ENCODE results near the gene CTAG1A.
A peak's percentile ranks its signal among the peaks of the same experiment; 100 is the strongest.
"Not testable (repeated sequence)": the region's sequence is repeated elsewhere in the genome, so short reads cannot be mapped to it uniquely, and the experiment has no call there.

CTAG1A gene

DNA sequence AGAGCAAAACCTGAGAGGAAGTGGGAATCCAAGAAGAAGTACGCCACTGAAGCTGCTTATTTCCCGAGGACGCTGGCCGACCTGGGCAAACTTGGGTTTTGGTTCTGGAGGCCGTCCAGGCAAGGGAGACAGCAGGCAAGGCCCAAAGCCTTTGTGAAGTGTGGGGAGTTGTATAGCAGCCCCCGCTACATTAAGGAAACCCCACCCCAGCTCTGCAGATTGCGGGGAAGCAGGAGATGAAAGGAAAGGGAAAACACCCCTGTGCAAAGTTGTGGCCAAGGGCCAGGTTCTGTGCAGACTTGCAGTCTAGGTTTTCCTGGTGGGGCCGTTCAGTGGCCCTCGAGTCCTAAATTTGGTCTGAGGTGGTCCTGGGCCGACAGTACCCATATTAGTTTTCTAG lies 11.9 kb upstream of the CTAG1A start:
- DNase-seq (ENCODE audit: low read depth): not testable (repeated sequence)

DNA sequence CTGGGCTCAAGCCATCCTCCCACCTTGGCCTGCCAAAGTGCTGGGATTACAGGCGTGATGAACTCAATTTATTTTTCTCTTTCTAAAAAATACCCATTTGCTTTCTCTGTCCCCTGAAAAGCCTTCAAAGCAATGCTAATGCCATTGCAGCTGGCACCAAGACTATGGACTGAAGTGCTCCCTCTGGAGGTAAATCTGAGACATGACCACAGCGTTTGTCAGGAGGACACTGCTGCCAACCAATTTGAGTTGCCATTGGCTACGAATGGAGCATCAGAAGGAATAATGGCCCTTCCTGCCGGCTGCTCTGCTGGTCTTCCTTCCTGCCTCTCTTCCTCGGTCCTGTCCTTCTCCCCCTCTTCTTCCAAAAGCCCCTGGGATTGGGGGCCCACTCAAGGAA lies 9.9 kb upstream of the CTAG1A start:
- not testable (repeated sequence) for DNase-seq (ENCODE audit: low read depth)

DNA sequence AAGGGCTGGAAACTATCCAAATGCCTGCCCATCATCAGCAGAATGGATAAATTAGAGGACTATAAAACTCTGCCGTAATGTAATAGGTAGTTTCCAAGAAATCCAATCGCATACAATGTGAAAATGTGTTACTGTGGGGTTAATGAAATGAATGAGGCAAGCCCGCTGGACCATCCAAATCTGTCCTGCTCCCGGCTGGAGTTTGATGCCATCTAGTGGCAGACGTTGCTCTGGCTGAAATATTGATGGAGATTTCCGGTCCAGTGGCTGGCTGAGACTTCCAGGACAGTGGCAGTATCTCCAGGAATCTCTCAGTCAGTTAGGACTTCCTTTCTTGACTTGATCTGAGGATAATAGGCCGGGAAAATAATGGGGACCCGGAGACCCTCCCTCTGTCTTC lies 1.9 kb upstream of the CTAG1A start:
- DNase-seq (ENCODE audit: low read depth): not testable (repeated sequence)

DNA sequence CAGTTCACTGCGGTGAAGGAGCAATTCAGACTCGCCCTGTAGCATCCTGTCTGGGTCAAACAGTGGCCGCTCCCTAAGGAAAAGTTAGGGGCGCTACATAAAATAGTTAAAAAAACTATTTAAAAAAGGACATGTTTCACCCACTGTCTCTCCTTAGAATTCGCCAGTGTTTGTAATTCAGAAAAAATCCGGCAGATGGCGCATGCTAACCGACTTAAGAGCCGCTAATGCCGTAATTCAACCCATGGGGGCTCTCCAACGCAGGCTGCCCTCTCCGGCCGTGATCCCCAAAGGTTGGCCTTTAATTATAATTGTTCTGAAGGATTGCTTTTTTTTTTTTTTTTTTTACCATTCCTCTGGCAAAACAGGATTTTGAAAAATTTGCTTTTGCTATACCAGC lies 5.5 kb downstream of the CTAG1A start:
- not testable (repeated sequence) for DNase-seq (ENCODE audit: low read depth)

DNA sequence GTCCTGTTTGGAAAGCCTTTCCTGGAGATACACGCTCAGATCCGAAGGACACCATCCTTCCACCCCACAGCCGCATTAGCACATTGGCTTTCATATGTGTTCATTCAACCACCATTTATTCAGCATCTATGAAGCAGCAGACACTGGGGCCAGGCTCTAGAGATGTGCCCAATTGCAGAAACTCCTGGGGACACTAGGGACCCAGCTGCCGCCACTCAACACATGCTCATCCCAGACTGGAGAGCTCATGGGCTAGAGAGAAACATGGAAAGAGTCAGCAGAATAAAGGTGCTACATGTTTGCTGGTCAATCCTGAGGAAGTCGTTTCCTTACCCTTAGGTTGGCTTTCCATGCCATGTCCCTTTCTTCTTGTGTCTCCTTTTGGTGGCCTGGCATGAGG lies 7.6 kb downstream of the CTAG1A start:
- no peak for DNase-seq (ENCODE audit: low read depth)

DNA sequence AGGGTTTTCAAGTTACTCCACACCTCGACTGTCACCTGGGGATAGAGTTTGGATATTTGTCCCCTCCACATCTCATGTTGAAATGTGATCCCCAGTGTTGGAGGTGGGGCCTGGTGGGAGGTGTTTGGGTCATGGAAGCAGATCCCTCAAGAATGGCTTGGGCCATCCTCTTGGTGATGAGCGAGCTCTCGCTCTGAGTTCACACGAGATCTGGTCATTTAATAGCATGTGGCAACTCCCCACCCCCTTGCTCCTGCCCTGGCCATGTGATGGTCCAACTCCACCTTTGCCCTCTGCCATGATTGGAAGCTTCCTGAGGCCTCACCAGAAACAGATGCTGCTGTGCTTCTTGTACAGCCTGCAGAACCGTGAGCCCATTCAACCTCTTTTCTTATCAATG lies 8.3 kb downstream of the CTAG1A start:
- DNase-seq (ENCODE audit: low read depth): no peak

DNA sequence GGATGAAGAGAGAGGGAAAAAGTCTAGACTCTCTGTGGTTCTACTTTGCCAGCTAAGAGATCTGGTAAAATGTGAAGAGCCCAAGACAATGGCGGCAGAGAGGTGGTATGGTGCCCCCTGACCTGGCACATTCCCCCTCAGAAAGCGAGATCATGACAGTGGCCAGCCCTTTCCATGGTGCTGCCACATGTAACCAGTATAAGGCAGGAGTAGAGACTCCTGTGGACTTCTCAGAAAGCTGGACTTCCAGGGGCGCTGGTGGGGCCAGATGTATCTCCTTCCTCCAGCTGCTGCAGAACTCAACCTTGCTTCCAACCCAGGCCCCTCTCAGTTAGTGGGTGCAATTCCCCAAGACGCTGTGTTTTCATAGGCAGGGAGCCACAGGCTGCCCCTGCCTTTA lies 9.6 kb downstream of the CTAG1A start:
- DNase-seq (ENCODE audit: low read depth): no peak

DNA sequence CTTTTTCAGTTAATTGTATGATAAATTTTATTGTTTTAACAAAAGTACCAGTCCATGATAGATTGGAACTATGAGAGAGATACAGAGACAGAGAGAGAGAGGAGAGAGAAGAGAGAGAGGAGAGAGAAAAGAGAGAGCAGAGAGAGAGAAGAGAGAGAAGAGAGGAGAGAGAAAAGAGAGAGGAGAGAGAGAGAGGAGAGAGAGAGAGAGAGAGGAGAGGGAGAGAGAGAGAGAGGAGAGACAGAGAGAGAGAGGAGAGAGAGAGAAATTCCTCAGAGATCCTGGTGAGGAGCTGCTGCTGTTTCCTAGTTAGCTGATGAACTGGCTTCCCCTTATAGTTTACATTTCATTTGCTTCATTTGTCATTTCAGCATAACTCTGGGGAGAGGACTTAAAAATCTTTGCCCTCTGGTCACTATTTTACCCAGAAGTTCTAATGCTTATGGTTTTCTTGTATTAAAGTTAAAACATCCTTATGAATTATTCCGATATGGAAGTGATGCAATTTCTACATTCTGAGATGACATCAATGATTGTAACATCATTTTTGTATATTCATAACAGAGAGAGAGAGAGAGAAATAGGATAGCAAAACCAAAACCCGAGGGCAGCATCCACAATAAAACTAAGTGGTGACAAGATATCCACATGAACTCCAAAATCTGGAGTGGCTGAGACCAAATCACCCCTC lies 10.8 kb downstream of the CTAG1A start:
- peak; percentile 6 for DNase-seq (ENCODE audit: low read depth)

DNA sequence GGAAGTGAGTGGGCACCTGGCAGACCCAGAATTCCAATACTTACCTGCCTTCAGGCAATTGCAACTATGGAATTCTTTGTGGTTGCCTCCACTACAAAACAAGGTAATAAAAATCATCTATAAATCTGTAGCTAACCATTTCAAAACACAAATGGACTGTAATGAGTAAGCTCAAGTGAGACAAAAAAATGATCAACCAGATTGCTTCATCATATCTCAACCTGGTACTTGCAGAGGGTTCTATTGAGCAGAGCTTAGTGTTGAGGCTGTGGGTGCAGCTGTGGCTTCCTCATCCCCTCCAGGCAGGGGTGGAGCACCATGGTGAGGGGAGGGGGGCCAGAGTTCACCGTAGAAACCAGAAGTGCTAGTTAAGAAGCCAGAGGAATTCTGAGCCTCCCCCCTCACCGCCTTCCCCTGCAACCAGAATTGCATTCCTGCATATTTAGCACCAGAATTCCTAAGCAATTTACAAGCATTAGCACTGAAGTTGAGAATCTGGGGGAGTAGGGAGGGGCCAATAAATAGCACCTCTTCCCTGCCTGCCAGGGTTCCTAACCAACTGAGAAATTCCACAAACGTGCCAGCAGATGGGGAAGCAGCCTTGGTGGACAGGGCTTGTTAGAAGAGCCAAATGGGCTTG lies 11.5 kb downstream of the CTAG1A start:
- DNase-seq (ENCODE audit: low read depth): peak; percentile 60

DNA sequence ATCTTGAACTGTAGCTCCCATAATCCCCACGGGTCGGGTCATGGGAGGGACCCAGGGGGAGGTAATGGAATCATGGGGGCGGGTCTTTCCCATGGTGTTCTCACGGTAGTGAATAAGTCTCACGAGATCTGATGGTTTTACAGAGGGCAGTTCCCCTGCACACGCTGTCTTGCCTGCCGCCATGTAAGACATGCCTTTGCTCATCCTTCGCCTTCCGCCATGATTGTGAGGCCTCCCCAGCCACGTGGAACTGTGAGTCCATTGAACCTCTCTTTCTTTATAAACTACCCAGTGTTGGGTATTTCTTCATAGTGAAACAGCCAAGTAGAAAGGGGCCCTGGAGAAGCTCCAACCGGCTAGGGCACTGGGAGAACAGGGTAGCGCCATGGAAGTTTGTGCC lies 12.3 kb downstream of the CTAG1A start:
- DNase-seq (ENCODE audit: low read depth): no peak

DNA sequence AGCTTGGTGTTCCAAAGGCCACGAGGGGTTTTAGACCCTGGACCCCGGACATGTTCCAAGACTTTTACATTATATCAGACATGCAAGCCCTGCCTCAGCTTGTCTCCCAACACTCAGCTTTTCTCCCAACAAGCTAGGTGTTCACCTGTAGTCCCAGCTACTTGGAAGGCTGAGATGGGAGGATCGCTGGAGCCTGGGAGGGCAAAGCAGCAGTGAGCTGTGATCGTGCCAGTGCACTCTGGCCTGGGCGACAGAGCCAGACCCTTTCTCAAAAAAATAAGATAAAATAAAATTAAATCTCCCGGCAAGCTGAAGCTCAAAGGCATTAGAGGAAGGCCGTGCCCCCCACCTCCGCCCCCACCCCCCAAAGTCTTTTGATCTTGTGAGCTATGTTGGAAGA lies 13.7 kb downstream of the CTAG1A start:
- DNase-seq (ENCODE audit: low read depth): no peak

DNA sequence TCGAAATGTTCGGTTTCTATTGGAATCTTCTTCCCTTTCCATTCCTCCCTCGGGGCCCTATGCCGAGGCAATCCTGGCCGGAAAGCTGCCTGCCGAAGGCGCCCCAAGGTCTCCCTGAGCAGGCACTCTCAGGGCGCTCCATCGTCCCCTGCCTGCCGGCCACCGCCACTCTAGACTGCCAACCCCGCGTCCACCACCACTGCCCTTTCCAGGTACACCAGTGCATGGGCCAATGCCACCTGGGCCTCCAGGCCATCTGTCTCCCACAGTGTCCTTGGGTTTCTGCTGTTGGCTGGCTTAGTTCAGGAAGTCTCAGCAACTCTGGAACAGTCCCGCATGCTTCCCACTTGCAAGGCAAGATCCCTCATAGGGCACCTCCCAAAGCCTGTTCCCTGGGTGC lies 14.6 kb downstream of the CTAG1A start:
- DNase-seq (ENCODE audit: low read depth): no peak

DNA sequence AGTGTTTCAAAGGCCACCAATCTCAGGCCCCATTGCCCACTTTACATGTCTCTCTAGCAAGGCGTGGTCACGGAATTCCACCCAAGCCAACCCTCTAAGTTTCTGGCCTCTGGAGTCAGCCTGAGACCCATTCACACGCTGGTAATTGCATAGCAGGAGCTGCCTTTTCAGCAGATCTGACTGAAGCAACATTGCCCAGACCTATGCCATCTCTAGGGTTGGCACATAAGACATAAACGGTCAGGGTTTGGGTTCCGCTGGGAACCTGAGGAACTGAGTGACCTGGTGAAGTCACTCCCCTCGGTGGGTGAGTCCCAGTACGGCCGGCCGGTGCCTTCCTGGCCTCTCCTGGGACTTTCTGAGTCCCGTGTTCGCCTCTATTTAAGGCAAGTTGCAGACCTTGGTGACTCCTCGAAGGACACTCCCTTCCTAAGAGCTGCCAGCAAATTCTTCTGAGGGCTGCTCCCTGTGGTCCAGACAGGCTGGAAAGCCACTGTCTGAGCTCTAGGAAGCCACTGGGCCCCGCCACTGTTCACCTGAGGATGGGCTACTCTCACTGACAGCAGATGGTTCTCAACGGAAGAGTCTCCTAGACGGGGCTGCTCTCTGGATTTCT lies 15.9 kb downstream of the CTAG1A start:
- peak; percentile 22 for DNase-seq (ENCODE audit: low read depth)

DNA sequence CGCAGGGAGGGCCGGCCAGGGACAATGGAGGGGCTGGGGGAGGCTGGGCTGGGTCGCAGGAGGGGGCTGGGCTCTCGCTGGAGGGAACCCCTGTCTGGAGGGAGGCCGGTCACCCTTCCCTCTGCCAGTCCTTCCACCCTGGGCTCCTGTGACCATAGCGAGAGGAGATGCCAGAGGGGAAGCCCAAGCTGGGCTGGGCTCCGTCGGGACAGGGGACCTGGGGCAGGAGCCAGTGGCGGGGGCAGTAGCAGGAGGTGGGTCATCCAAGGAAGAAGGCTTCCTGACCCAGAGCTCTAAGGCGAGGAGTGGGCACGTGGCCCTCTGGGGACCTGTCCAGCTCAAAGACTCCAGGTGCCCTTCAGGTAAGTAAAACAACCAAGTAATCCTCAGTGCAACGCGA lies 17.3 kb downstream of the CTAG1A start:
- no peak for DNase-seq (ENCODE audit: low read depth)

DNA sequence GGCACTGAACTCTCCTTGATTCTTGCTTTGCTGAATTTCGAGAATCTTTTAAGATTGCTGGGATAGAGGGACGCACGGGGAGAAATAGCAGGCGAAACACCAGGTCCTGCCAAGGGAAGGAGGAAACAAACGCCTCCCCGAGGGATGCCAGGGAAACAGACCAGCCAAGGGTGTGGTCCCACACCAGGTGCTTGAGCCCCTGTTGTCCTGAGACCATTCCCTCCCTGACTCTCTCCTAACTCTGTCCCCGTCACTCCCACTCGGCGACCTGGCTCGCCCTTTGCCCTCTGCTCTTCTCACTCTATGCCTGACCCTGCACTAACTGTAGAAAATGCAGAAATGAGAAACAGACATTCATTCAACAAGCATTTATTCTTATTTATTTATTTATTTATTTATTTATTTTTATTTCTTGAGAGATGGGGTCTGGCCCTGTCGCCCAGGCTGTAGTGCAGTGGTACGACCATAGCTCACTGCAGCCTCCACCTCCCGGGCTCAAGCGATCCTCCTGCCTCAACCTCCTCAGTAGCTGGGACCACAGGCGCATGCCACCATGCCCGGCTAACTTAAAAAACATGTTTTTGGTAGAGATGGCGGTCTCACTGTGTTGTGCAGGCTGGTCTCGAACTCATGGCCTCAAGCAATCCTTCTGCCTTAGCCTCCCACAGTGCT lies 18.0 kb downstream of the CTAG1A start:
- no peak for DNase-seq (ENCODE audit: low read depth)

DNA sequence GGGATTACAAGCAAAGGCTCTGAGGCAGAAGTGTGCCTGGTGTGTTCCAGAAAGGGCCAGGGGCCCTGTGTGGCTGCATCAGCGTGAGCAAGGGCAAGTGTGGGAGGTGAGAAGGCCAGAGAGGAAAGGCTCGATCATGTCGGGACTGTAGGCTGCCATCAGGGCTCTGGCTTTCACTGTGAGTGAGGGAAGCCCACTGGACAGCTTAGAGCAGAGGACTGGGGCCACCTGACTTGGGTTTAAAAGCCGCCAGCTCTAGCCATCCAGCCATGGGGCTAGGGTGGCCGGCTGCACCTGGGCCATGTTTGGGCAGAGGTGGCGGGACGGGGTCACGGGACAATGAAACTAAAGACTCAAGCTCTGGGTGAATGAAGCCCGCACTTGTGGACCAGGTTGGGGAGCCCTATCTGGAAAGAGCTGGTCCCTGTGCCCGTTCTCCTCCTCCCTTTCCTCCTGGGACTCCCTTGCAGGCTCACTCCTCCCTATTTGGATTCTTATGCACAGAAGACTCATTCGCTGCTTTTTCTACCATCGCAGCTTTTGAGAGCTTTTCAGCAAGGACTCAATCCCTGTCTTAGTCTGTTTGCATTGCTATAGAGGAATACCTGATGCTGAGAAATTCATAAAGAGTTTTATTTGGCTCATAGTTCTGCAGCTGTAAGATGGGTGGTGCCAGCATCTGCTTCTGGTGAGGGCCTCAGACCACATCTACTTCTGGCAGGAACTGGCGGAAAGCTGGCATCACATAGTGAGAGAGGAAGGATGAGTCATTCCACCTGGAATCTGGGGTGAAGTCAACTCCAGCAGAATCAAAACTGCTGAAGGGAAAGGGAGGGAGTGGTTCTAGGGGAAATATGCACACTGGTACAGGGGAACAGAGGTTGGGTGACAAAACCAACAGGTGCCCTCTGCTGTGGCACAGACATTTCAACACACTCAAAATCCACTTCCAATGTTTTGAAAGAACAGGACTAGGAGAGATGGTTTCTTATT lies 18.8 kb downstream of the CTAG1A start:
- peak; percentile 32 for DNase-seq (ENCODE audit: low read depth)

DNA sequence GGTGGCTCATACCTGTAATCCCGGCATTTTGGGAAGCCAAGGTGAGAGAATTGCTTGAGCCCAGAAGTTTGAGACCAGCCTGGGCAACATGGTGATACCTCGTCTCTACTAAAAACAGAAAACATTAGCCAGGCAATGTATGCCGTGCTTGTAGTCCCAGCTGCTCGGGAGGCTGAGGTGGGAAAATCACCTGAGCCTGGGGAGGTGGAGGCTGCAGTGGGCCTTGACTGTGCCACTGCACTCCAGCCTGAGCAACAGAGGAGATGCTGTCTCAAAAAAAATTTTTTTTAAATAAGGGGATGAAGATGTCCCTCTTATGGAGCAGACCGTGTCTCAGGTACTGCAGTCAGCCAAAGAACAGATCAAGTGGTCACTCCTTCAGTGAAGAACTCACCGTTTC lies 20.6 kb downstream of the CTAG1A start:
- DNase-seq (ENCODE audit: low read depth): no peak

DNA sequence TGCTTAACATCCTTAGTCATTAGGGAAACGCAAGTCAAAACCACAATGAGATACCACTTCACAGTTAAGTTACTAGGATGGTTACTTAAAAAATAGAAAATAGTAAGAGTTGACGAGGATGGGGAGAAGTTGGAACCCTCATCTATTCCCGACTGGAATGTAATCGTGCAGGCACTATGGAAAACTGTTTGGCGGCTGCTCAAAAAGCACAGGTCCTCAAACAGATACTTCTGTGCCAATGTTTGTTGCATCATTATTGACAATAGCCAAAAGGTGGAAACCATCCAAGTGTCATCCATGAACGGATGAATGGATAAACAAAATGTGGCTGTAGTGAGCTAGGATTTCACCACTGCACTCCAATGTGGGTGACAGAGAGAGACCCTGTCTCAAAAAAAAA lies 22.4 kb downstream of the CTAG1A start:
- DNase-seq (ENCODE audit: low read depth): no peak

DNA sequence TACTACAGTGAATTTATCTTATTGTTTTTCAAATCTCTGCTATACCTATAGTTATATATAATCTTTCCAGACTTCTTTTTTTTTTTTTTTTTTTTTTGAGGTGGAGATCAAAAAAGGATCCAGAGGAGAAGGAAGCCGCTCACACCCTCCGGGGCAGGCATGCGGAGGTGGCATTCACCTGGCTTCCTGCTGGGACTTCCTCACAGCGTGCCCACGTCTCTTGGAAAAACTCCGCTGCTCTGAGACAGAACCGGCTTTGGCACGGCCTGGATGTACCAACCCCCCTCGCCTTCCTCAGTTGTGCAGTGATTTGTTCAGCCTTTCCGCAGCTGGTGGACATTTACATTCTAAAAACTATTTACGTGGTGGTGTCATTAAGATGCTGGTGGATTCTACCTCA lies 23.0 kb downstream of the CTAG1A start:
- not testable (repeated sequence) for DNase-seq (ENCODE audit: low read depth)

DNA sequence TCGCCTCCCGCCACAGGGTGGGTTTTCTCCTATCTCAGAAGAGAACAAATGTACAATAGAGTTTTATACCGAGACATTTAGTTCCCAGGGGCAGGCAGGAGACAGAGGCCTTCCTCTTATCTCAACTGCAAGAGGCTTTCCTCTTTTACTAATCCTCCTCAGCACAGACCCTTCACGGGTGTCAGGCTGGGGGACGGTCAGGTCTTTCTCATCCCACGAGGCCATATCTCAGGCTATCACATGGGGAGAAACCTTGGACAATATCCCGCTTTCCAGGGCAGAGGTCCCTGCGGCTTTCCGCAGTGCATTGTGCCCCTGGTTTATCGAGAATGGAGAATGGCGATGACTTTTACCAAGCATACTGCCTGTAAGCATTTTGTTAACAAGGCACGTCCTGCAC lies 23.9 kb downstream of the CTAG1A start:
- DNase-seq (ENCODE audit: low read depth): not testable (repeated sequence)

DNA sequence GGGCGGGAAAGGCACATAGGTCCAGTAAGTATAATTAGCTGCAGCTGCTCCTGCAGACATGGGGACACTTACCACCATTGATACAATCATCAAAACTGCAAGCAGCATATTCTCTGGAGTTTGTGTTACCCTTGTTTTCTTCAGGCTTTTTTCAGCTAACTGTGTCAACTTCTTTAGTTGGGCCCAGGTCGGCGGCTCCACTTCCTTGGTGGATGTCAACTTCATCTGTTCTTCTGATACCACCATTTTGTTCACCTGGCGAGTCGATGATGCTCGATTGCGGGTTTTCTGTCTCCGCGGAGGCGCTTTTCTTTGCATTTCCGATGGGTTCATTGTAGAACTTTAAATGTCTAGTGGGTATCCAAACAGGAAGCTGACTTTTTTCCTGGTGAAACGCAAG lies 26.2 kb downstream of the CTAG1A start:
- not testable (repeated sequence) for DNase-seq (ENCODE audit: low read depth)

DNA sequence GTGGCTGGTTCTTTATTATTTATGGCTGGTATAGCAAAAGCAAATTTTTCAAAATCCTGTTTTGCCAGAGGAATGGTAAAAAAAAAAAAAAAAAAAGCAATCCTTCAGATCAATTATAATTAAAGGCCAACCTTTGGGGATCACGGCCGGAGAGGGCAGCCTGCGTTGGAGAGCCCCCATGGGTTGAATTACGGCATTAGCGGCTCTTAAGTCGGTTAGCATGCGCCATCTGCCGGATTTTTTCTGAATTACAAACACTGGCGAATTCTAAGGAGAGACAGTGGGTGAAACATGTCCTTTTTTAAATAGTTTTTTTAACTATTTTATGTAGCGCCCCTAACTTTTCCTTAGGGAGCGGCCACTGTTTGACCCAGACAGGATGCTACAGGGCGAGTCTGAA lies 28.7 kb downstream of the CTAG1A start:
- DNase-seq (ENCODE audit: low read depth): not testable (repeated sequence)

All from GM04503 (cell line).